Anterior cingulate cortex (tissue), 58 donors: ENCODE data around the gene DRGX.

Experiments used
- DNase-seq, 58 donors: peaks; one replicate each; lab custom pipeline; 2025; lab: John Stamatoyannopoulos, UW

Gene DRGX

GRCh38 chr10:49384268-49384953, 11.5 kb downstream of the DRGX start:
- DNase-seq, result no peak

GRCh38 chr10:49383853-49384252, 12.0 kb downstream of the DRGX start:
- DNase-seq, result no peak

- DNase-seq, result no peak
Measured at GRCh38 chr10:49382826-49383225, 13.1 kb downstream of the DRGX start.

GRCh38 chr10:49382226-49382625, 13.7 kb downstream of the DRGX start:
- DNase-seq, result no peak

- no peak for DNase-seq
Measured at GRCh38 chr10:49381111-49381900, 14.6 kb downstream of the DRGX start.

GRCh38 chr10:49379596-49380410, 16.1 kb downstream of the DRGX start:
- no peak for DNase-seq

GRCh38 chr10:49377256-49377655, 18.6 kb downstream of the DRGX start:
- DNase-seq, result no peak

GRCh38 chr10:49375611-49376010, 20.3 kb downstream of the DRGX start:
- DNase-seq, result no peak

- DNase-seq, result no peak
Measured at GRCh38 chr10:49374740-49375139, 21.1 kb downstream of the DRGX start.

GRCh38 chr10:49373361-49373760, 22.5 kb downstream of the DRGX start:
- DNase-seq, result no peak

- DNase-seq, result no peak
Measured at GRCh38 chr10:49371967-49372366, 23.9 kb downstream of the DRGX start.

GRCh38 chr10:49370326-49371100, 25.4 kb downstream of the DRGX start:
- DNase-seq, result no peak

- no peak for DNase-seq
Measured at GRCh38 chr10:49369216-49370162, 26.4 kb downstream of the DRGX start.

GRCh38 chr10:49368256-49368655, 27.6 kb downstream of the DRGX start:
- no peak for DNase-seq

GRCh38 chr10:49367600-49367999, 28.3 kb downstream of the DRGX start:
- DNase-seq, result no peak

- DNase-seq, result no peak
Measured at GRCh38 chr10:49366460-49366859, 29.4 kb downstream of the DRGX start.

- DNase-seq, result no peak
Measured at GRCh38 chr10:49365675-49366415, 30.0 kb downstream of the DRGX start.

GRCh38 chr10:49365275-49365674, 30.6 kb downstream of the DRGX start:
- DNase-seq, result no peak

GRCh38 chr10:49364747-49365146, 31.1 kb downstream of the DRGX start:
- no peak for DNase-seq
